ENCODE results near the gene MCF2L.

Gene MCF2L

DNA sequence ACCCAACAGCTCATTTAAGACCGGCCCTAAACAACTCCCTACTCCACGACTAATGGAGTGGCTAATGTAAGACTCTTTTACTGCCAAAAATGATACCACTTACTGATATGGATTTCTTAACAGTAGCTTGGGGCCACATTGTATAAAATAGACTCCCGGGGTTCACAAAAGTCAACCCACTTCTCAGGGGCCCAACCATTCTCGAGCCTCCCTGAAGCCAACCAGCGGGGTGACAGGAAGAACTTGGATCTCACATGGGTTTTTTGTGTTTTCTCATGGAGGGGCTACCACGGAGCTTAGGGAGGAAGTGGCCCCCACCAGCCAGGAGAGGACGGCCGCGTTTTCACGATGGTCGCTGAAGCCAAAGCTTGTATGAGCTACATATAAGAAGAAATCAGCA, 8.1 kb downstream of the MCF2L start:
- DNase-seq (ENCODE audit: insufficient read length, low spot score) (no peak), FAIRE-seq (no peak)

DNA sequence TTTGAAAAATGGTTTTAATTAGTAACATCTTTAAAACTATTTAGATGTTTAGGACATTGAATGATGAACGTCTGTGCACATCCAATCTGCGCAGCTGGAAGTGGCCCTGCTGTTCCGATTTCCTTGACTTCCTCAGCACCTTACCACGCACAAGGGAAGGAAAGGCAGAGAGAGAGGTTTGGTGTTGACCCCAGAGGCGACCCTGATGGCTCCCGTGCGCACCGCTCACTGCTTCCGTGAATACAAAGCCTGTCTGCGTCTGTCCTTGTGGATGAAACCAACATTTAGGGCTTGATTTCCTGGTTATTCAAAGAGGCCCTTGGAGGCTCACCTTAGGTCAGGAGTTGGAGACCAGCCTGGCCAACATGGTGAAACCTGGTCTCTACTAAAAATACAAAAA, 8.5 kb downstream of the MCF2L start:
- FAIRE-seq (no peak), DNase-seq (ENCODE audit: insufficient read length, low spot score) (no peak)

DNA sequence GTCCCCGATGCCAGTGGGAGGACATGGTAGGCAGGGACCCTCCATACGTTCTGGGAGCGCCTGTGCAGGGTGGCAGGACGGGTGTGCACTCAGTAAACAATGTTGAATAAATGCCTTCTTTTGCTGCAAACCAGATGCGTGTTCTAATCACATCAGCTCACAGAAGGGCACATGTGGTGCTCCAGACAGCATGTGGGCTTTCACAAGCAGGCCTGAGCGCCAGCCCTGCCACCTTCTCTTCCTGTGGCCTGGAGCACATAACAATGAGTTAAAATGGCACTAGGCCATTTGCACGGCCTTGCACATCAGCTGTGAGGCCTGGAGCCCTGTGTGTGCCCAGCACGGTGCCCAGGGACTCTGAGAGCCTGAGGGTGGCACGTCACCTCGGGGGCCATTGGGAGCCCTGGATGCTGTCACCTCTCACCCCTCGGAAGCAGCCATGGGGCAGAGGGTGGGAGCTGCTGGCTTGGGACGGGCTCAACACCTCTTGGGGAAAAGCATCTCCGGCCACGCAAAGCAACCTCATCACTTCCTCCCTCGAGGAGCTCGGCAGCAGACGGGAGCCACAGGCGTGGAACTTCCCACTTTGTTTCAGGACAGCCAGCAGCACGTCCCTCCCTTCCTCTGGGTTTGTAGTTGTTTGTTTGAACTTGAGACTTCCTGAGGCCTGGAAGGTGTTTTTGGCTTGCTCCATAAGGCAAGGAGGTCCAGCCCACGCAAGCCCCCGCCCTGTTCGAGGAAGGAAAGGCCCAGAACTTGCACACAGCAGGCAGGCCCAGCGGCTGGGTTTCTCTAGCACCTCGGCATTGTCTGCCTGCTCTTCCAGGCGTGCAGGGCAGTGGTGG, 9.8 kb downstream of the MCF2L start:
- DNase-seq (ENCODE audit: insufficient read length, low spot score) (no peak), FAIRE-seq (no peak)

DNA sequence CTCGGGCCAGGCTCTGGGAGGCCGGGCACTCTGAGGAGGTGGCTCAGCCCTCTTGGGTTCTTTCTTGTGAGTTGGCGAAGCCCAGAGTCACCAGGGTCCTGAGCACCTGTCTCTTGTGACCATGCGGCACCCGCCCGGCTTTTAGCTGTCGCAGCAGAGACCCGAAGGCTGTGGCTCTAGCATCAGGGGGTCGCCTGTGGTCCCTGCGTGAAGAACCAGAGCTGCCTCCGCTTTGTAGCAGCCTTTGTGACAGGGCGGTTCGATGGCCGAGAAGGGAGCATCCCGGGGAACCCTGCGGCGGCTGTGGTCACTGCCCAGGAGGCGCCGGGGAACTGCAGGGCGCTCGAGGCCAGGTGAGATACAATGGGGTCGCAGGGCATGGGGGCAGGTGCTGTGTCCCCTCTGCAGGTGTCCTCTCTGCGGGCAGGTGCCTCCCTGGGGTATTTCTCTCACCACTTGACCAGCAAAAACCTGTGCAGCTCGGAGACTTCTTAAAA, 10.4 kb downstream of the MCF2L start:
- DNase-seq (ENCODE audit: insufficient read length, low spot score) (no peak), FAIRE-seq (no peak)

DNA sequence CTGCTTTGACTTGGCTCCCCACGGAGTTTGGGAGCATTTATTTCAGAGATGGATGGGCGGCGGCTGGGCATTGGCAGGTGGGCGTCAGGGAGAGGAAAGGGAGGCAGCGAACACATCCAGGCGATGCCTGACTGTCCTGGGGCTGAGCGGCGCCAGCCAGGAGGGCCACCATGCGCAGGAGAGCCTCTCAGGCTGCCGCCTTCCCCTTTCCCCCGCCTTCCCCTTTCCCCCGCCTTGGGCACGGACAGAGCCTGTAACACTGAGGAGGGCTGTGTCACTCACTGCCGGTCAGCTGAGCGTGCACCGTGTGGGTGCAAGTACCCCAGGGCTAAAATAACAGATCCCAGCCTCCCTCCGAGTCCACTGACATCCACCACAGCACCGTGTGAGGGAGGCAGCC, 11.4 kb downstream of the MCF2L start:
- no peak for FAIRE-seq
- DNase-seq (ENCODE audit: insufficient read length, low spot score), result no peak

DNA sequence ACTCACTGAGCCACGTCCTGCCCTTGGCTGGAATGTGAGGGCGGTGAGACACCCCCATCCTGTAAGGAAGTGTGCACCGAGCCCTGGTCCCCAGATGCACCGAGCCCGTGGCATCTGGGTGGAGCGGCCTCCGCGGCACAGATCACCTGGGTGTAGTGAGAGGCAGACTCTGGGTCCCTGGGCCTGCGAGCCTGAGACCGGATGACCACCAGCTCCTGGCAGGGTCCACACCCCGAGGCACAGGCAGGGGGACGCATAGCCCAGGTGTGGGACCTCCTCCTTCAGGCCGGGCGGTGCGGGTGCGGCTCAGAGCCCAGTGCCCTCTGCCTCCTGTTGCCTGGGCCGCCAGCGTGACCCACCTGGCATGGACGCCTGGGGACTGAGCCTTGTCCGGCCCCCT, 12.4 kb downstream of the MCF2L start:
- DNase-seq (ENCODE audit: insufficient read length, low spot score) (no peak), FAIRE-seq (no peak)

DNA sequence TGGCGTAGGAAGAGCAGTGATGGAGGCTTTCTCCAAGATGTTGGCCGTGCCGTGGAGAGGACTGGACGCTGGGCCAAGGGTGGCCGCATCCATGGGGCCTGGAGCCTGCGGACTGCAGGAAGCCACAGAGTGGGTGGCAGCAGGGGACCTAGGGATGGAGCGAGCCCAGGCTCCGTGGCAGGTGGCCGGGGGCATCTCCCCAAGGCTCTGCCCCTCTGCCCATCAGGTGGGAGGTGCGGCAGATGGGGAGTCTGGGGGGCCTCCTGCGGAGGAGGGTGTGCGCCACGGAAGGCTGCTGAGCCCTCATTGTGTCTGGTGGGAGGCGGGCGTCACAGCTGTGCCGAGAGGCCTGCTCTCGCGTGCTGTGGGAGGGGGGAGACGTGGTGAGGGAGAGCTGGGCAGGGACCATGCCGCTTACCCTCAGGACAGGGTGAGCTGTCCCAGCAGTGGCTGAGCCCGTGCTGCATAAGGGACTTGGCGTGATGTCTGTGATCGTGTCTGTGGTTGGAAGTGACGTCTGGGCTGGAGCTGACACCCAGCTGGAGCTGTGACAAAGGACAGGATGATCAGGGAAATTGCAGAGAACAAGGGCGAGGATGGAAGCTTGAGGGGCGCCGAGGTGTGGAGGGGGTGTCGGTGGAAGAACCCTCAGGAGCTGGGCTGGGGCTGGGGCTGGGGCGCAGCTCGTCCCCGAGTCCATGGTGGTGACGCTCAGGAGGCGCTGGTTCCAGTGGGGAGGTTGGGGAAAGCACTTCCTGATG, 13.4 kb downstream of the MCF2L start:
- DNase-seq (ENCODE audit: insufficient read length, low spot score) (no peak), FAIRE-seq (no peak)

DNA sequence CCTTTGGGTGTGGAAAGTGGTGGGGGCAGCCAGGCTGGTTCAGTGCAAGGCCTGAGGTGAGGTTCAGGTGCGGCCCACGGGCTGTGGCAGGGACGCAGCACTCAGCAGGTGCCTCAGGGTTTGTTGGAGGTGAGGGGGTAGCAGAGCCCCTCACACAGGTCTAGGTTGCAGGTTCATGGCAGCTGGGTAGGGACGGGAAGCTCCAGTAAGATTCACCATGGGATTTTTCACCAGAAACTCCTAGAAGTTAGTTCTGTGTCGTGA, 14.0 kb downstream of the MCF2L start:
- no peak for DNase-seq (ENCODE audit: insufficient read length, low spot score)
- no peak for FAIRE-seq

DNA sequence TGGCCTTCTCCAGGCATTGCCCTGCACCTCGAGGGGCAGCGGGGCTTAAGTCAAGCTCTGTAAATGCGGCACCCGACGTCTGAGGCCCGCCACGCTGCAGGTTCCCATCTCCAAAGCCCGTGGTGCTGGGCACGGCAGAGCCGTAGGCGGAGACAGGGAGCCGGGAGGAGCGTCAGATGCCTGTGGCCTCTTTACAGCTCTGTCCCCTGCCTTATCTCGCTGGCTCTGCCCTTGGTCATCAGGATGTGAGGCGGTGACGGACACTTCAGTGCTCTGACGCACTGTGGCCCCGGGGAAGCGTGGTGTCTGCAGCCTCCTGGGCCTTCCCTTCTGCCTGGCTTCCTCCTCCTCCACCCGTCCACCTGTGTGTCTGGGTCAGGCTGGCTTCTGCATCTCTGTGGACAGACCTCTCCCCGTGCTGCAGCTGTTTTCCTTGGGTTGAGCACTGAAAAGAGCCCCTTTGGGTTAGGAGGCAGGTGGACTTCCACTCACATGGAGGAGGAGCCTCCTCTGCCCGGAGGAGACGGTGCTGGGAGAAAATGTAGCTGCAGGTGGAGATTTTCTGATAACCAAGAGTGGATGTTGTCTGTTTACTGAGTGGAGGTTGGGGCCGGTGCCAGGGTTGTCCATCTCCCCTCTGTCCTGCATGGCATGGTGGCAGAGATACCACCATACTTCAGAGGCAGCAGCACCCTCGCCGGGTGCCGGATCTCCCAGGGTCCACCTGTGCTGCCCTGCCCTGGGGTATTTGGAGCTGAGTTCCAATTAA, 14.6 kb downstream of the MCF2L start:
- DNase-seq (ENCODE audit: insufficient read length, low spot score) (no peak), FAIRE-seq (no peak)

DNA sequence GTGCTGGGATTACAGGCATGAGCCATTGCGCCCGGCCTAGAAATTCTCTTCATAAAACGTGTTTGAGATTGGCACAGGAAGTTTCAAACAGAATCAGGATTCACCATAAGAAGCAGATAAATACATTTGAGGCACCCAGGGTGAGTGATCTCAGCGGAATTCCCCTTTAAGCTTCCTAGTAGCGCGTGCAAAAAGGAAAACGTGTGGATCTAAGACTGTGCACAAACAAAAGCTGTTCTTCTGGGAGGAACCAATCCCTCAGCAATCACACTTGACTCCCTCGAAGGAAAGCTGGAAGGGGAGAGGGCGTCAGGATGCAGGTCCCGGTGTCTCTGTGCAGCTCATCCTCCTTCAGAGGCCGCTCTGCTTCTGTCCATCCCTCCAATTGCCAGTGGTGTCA, 15.5 kb downstream of the MCF2L start:
- DNase-seq (ENCODE audit: insufficient read length, low spot score), result no peak
- no peak for FAIRE-seq

DNA sequence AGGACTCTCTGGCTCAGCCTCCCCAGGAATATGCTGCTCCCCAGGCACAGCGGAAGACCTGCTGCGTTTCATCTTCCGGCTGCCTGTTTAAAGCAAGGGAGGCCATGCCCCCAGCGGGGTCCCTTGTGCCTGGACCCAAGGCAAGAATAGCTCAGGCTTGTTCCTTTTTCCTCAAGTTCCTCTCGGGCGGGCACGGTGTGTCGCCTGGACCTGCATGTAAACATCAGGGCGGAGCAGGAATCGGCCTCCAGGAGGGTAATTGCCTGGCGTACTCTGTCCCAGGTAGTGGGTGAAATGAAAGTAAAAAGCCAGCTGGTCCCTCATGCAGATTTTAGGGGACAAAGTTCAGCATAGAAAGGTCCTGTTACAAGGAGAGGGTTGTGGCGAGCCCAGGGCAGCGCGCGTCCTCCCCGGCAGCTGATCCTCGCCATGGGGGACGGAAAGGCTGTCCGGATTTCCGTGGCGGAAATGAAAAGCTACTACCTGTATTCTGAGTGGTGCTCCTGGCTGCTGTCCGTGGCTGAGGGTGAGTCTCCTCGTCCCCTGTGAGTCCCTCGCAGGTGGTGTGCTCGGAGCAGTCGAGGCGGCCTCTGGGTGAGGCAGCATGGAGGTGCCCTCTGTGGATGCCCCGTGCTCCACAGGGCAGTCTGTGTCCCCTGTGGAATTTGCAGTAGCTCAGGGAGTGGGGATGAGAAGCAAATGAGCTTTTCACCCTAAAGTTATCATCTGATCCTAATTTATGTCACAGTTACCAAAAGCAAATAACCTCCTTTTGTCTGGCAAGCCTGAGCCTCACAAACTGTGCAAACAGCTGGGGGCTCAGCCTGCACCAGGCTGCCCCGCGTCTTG, 16.2 kb downstream of the MCF2L start:
- DNase-seq (ENCODE audit: insufficient read length, low spot score), result no peak
- FAIRE-seq, result no peak

DNA sequence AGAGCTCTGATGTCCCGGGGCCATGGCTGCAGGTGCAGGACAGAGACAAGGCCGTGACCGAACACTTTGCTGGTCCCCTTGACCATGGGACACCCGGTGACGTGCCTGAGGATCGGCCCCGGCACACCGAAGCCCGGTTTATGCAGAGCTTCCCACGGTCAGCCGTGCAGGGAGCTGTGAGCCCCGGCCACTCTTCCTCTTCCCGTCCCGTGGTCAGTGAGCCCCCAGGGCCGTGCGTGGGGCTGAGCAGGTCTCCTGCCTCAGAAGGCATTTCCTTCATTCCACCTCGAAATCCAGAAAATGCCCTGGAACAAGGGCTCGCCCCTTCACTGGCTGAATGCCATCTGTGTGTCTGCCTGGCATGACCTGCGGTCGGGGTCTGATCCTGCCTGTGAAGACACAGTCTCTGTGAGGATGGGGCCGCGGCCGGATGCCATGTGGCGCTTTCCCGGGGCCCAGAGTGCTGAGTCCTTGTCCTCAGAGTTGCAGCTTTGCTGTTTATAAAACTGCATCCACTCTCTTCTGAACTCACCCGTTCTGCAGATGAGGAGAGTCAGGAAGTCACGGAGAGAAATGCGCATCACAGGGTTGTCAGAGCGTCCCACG, 16.9 kb downstream of the MCF2L start:
- FAIRE-seq, result no peak
- DNase-seq (ENCODE audit: insufficient read length, low spot score), result no peak

DNA sequence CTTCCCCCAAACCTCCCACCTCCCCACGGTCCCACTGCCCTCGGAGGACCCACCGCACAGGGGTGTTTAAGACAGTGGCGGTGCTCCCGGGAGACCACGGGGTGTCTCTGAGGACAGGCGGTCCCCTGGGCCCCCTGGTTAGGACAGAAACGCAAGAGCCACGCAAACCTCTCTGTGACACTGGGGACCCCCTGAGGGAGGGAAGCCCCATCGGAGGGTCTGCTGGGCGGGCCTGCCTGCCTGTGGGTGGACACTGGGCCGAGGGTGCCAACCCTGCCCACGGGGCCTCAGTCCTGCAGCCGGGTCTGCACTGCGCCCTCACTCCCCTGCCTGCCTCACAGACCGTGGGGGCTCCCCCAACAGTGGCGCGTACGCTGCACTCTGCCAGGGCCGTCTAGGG, 17.5 kb downstream of the MCF2L start:
- FAIRE-seq, result no peak
- no peak for DNase-seq (ENCODE audit: insufficient read length, low spot score)

DNA sequence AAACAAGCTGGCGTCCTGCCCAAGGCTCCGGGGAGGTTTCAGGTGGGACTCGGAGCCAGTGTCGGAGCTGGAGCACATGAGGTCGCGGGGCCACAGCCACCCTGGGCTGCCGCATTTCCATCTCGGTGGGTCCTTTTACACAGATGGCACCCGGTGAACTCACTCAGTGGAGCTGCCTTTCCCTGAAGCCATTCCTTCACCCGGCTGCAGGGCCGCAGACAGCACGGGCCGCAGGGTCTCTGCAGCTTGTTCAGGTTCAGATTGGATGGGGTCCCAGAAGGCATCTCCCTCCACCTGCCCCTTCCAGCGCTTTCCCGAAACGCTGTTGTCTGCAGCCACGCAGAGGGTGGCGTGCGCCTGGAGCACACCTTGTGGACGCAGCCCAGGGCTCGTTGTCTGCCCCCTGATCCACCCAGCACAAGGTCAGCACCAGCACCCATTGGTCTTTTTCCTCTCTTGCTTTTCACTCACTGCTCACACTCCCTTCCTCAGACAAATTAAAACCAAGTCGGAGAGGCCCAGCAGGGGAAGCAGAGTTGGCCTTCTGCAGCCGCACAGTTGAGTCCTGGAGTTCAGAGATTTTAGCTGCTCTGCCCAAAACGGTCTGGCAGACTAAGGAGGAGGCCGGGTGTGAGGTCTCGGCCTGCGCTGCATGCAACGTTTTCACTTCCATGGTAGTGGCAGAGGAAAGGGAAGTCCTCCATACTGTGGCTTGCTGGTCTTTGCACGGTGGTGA, 18.1 kb downstream of the MCF2L start:
- DNase-seq (ENCODE audit: insufficient read length, low spot score) (no peak), FAIRE-seq (no peak)

DNA sequence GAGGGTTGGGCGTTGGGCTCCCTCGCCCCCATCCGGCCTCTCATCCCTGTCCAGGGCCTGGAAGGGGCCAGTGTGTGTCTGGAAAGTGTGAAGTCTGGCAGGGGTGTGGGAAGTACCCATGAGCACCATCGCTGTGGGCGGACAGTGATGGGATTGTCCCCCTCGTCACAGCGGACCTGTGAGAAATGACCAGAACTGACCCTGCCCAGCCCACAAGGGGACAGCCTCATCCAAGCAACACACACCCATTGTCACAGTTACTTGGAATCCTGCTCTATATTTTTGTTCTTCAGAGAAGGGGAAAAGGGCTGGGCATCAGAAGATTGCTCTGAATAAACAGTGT, 18.6 kb downstream of the MCF2L start:
- FAIRE-seq, result no peak
- no peak for DNase-seq (ENCODE audit: insufficient read length, low spot score)

DNA sequence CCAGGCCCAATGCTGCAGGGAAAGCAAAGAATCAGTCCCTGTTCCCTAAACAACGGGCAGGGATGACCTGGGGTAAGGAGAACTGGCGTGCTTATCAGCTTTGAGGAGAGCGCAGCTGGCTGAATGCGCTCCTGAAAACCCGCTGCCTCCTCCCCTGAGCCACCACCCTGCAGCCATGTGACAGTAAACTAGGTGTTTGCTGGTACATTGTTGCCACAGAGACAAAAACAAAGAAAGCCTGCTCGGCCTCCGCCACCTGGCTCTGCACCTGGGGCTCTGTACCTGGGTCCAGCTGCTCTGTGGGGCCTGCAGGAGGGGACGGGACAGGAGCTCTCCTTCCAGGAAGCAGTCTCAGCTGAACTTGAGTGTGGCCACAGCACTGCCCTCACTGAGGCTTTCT, 21.8 kb downstream of the MCF2L start:
- FAIRE-seq (no peak), DNase-seq (ENCODE audit: insufficient read length, low spot score) (no peak)

DNA sequence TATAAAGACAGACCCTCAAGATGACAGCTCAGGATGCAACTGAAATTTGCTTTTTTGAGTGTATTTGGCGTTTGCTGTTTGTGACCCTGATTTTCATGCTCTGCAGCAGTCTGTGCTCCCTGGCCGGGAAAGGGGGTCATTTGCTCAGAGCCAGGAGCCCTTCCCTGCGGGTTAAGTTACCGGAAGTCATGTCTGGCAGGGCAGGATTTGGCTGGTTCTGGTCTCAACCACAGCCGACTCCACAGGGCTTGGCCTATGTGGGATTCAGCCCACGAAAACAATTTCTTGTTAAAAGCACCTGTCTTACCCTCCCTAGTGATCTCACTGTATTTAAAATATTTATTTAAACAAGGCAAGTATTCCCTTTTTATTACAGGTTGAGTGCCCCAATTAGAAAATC, 22.6 kb downstream of the MCF2L start:
- DNase-seq (ENCODE audit: insufficient read length, low spot score), result no peak
- no peak for FAIRE-seq

DNA sequence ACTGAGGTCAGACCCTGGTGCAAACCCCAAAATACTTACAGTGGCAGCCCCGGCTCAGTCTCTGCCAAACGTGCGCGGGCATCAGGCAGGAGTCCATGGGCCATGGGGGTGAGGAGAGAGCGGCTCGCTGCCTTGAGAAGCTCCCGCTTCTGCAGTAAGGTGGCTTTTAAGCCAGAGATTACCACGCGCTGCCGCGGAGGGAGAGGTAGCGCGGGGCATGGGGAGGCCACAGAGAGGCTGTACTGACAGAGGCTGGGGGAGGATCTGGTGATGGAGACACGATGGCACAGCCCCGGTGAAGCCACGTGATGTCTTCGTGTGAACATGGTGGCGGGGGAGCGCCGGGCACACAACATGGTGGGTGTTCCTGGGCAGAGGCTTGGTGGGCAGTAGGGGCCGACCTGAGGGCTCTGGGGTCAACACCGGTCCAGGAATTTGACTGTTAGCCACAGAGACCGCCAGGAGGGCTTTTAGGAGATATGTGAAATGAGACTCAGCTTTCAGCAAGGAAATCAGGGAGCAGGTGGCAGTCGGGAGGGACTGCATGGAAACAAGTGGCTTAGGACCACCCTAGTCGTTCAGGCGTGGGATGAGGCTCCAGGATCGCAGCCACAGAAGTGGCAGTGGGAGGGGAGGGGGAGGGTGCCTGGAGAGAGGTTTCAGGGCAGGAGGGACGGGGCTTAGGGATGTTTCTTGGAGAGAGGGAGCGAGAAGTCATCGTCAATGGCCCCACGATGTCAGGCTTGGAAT, 24.1 kb downstream of the MCF2L start:
- DNase-seq (ENCODE audit: insufficient read length, low spot score), result no peak
- FAIRE-seq, result no peak

All from GM19239 (cell line).